CD4-positive, alpha-beta T cell treated with Interleukin-1 beta for 1 hour (primary cell): ENCODE measurements around the gene HS6ST3.
"Not testable (repeated sequence)": the region's sequence is repeated elsewhere in the genome, so short reads cannot be mapped to it uniquely, and the experiment has no call there.

Experiments used
- DNase-seq, 2 donors: peaks; one replicate each; pipeline ENCODE4 v3.0.0-alpha.2; 2020 to 2022

The HS6ST3 gene

GRCh38 chr13:96762876-96763275 is 673.0 kb downstream of the HS6ST3 start:
- DNase-seq, result no peak

GRCh38 chr13:96766306-96766705 is 676.4 kb downstream of the HS6ST3 start:
- no peak for DNase-seq

- no peak for DNase-seq
Measured at GRCh38 chr13:96768524-96768923, 678.6 kb downstream of the HS6ST3 start.

- no peak for DNase-seq
Measured at GRCh38 chr13:96769874-96770273, 680.0 kb downstream of the HS6ST3 start.

- DNase-seq, result no peak
Measured at GRCh38 chr13:96771486-96772367, 681.8 kb downstream of the HS6ST3 start.

- no peak for DNase-seq
Measured at GRCh38 chr13:96772426-96772825, 682.5 kb downstream of the HS6ST3 start.

- DNase-seq, result not testable (repeated sequence)
Measured at GRCh38 chr13:96778302-96778701, 688.4 kb downstream of the HS6ST3 start.

- no peak for DNase-seq
Measured at GRCh38 chr13:96779691-96780090, 689.8 kb downstream of the HS6ST3 start.

- no peak for DNase-seq
Measured at GRCh38 chr13:96780105-96780504, 690.2 kb downstream of the HS6ST3 start.

GRCh38 chr13:96781141-96781540 is 691.2 kb downstream of the HS6ST3 start:
- DNase-seq, result no peak

- DNase-seq, result no peak
Measured at GRCh38 chr13:96782186-96782585, 692.3 kb downstream of the HS6ST3 start.

GRCh38 chr13:96783057-96783456 is 693.1 kb downstream of the HS6ST3 start:
- DNase-seq, result no peak

- no peak for DNase-seq
Measured at GRCh38 chr13:96783511-96783910, 693.6 kb downstream of the HS6ST3 start.

- no peak for DNase-seq
Measured at GRCh38 chr13:96785986-96786385, 696.1 kb downstream of the HS6ST3 start.

GRCh38 chr13:96792188-96792587 is 702.3 kb downstream of the HS6ST3 start:
- DNase-seq, result no peak

GRCh38 chr13:96792736-96793403 is 703.0 kb downstream of the HS6ST3 start:
- no peak for DNase-seq

- DNase-seq, result no peak
Measured at GRCh38 chr13:96793404-96793755, 703.5 kb downstream of the HS6ST3 start.

GRCh38 chr13:96794669-96795068 is 704.8 kb downstream of the HS6ST3 start:
- no peak for DNase-seq

- no peak for DNase-seq
Measured at GRCh38 chr13:96795670-96796069, 705.8 kb downstream of the HS6ST3 start.

- DNase-seq, result no peak
Measured at GRCh38 chr13:96796091-96796633, 706.3 kb downstream of the HS6ST3 start.

- DNase-seq, result no peak
Measured at GRCh38 chr13:96797136-96797535, 707.2 kb downstream of the HS6ST3 start.

- no peak for DNase-seq
Measured at GRCh38 chr13:96803456-96804100, 713.7 kb downstream of the HS6ST3 start.

GRCh38 chr13:96804174-96804573 is 714.3 kb downstream of the HS6ST3 start:
- no peak for DNase-seq

GRCh38 chr13:96806746-96807145 is 716.8 kb downstream of the HS6ST3 start:
- DNase-seq, result no peak
